Tibial nerve (tissue), 3 donors: ENCODE results near the gene ATF4.
A peak's percentile ranks its signal among the peaks of the same experiment; 100 is the strongest.
"Not testable (repeated sequence)": the region's sequence is repeated elsewhere in the genome, so short reads cannot be mapped to it uniquely, and the experiment has no call there.

Experiments
- CTCF ChIP-seq, 5 experiments: fragments of 200-600 bp in 3 of 5; fragments of 450-650 bp in 2 of 5; sonication (generic) in 3 of 5; IDR thresholded peaks; one replicate each; pipeline ENCODE4 v1.5.1; 2016 to 2019; ENCODE audit warnings: antibody characterized with exemption in 5 of 5, mild to moderate bottlenecking in 3 of 5, moderate library complexity in 2 of 5
- POLR2A ChIP-seq, 2 donors: fragments of 450-650 bp; IDR thresholded peaks; one replicate each; pipeline ENCODE4 v1.6.1; 2017; ENCODE audit warnings: antibody characterized with exemption in 2 of 2, mild to moderate bottlenecking in 2 of 2, moderate library complexity in 2 of 2

- peak in 1 of 5 experiments; percentile 5 for TF ChIP-seq CTCF (IDR thresholded peaks at IDR 0.05)
- TF ChIP-seq POLR2A (IDR thresholded peaks at IDR 0.05), result not testable (repeated sequence)
These were observed 934 bp downstream of the ATF4 start for GRCh38 chr22:39521106-39521885.
